Gastroesophageal sphincter (tissue), 3 donors: ENCODE results near the gene SLC35A2.

ENCODE experiments used
- EP300 ChIP-seq: sonication (generic); formaldehyde crosslinking; IDR thresholded peaks from one replicate; pipeline ENCODE4 v1.6.1; 2017; ENCODE audit warnings: antibody characterized with exemption, mild to moderate bottlenecking
- POLR2AphosphoS5 ChIP-seq: sonication (generic); formaldehyde crosslinking; IDR thresholded peaks from one replicate; pipeline ENCODE4 v1.6.1; 2017; ENCODE audit warnings: antibody characterized with exemption
- TF ChIP-seq, protein P1 (sequence below), 4 experiments: fragments of 200-600 bp in 2 of 4; fragments of 450-650 bp in 2 of 4; sonication (generic) in 1 of 4; IDR thresholded peaks; one replicate each; pipeline ENCODE4 v1.5.1; 2017 to 2019; ENCODE audit warnings: antibody characterized with exemption in 4 of 4, mild to moderate bottlenecking in 2 of 4, moderate library complexity in 2 of 4

DNA sequence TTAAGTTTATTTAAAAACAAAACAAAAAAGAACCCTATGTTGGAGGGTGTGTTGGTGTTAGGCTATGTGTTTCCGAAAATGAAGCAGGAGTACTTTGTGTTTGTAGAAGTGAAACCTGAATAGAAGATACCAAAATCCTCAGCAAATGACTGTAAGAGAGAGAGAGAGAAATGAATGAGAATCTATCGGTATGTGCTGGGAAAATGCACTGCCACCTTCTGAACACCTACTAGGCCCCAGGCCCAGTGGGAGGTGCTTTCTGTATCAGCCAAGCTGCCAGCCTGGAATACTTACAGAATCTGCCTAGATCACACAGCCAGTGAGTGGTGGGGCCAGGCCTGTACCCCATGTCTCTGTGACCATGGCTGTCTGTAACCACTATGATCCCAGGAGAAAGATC lies 22.3 kb upstream of the SLC35A2 start:
- TF ChIP-seq POLR2AphosphoS5, result no peak
- TF ChIP-seq, protein P1, sequence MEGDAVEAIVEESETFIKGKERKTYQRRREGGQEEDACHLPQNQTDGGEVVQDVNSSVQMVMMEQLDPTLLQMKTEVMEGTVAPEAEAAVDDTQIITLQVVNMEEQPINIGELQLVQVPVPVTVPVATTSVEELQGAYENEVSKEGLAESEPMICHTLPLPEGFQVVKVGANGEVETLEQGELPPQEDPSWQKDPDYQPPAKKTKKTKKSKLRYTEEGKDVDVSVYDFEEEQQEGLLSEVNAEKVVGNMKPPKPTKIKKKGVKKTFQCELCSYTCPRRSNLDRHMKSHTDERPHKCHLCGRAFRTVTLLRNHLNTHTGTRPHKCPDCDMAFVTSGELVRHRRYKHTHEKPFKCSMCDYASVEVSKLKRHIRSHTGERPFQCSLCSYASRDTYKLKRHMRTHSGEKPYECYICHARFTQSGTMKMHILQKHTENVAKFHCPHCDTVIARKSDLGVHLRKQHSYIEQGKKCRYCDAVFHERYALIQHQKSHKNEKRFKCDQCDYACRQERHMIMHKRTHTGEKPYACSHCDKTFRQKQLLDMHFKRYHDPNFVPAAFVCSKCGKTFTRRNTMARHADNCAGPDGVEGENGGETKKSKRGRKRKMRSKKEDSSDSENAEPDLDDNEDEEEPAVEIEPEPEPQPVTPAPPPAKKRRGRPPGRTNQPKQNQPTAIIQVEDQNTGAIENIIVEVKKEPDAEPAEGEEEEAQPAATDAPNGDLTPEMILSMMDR (IDR thresholded peaks at IDR 0.05), result no peak
- no peak for TF ChIP-seq EP300
